Neutrophil (primary cell): Measurements from ENCODE around the gene RTRAF.

ENCODE experiments used
- H3K27ac ChIP-seq: fragments of 200-600 bp; sonication (generic); 2 replicates; pipeline ENCODE4 v1.5.1; 2016; ENCODE audit warnings: mild to moderate bottlenecking, moderate library complexity
- H3K27me3 ChIP-seq: fragments of 200-600 bp; sonication (generic); 2 replicates; pipeline ENCODE4 v1.6.0; 2016; ENCODE audit warnings: mild to moderate bottlenecking
- H3K36me3 ChIP-seq: fragments of 200-600 bp; sonication (generic); 2 replicates; pipeline ENCODE4 v1.5.1; 2017
- H3K4me1 ChIP-seq, 2 experiments: fragments of 200-600 bp in 1 of 2; sonication (generic) in 1 of 2; 1 replicate in 1 of 2; 2 replicates in 1 of 2; pipeline versions ENCODE4 v1.5.1 to v1.6.1; 2013 to 2016; ENCODE audit warnings: low read depth in 1 of 2, low read length in 1 of 2, mild to moderate bottlenecking in 1 of 2, moderate library complexity in 1 of 2; ENCODE audit not compliant: control insufficient read depth in 1 of 2, insufficient read depth in 1 of 2
- H3K4me3 ChIP-seq, 2 experiments: fragments of 200-600 bp in 1 of 2; sonication (generic) in 1 of 2; 1 replicate in 1 of 2; 2 replicates in 1 of 2; pipeline ENCODE4 v1.5.1; 2013 to 2016; ENCODE audit warnings: low read depth in 1 of 2, low read length in 1 of 2, mild to moderate bottlenecking in 1 of 2, moderate library complexity in 1 of 2
- H3K9me3 ChIP-seq: fragments of 200-600 bp; sonication (generic); 2 replicates; pipeline ENCODE4 v1.5.1; 2016
- TF ChIP-seq, protein P1 (sequence below): fragments of 200-600 bp; sonication (generic); IDR thresholded peaks from 2 replicates; pipeline ENCODE4 v1.5.1; 2016; ENCODE audit warnings: antibody characterized with exemption

Gene RTRAF

GRCh38 chr14:51954031-51954430, 35.3 kb upstream of the RTRAF start:
- TF ChIP-seq, protein P1, sequence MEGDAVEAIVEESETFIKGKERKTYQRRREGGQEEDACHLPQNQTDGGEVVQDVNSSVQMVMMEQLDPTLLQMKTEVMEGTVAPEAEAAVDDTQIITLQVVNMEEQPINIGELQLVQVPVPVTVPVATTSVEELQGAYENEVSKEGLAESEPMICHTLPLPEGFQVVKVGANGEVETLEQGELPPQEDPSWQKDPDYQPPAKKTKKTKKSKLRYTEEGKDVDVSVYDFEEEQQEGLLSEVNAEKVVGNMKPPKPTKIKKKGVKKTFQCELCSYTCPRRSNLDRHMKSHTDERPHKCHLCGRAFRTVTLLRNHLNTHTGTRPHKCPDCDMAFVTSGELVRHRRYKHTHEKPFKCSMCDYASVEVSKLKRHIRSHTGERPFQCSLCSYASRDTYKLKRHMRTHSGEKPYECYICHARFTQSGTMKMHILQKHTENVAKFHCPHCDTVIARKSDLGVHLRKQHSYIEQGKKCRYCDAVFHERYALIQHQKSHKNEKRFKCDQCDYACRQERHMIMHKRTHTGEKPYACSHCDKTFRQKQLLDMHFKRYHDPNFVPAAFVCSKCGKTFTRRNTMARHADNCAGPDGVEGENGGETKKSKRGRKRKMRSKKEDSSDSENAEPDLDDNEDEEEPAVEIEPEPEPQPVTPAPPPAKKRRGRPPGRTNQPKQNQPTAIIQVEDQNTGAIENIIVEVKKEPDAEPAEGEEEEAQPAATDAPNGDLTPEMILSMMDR, result no peak
- Histone ChIP-seq H3K27me3 (no peaks in the 10 kb centered on the region), H3K36me3 (peaks cover 86% of the 10 kb centered on the region)

DNA sequence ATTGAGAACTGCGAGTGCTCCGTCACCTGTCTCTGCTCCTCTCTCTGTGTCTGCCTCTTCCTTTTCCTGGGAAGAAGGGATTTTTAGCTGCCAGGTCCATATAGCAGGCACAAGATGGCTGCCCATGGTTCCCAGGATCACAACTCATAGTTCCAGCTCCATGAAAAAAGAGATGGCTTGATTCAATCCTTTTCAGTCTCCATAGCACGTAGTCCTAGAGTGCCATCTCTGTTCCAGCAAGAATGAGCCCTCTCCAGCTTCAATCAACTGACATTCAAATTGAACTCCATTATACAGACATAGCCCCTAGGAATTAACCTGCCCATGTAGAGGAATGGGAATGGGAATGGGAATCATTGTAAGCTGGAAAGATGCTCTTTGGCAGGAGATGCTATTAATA, 34.7 kb upstream of the RTRAF start:
- Histone ChIP-seq H3K4me1 (no peaks in the 10 kb centered on the region), H3K27me3 (no peaks in the 10 kb centered on the region), H3K9me3 (no peaks in the 10 kb centered on the region), H3K27ac (no peak overlapping the region), H3K4me3 (no peak overlapping the region), H3K36me3 (peaks cover 90% of the 10 kb centered on the region)
- TF ChIP-seq, protein P1, result no peak

More at GRCh38 chr14:51954031-51954430, 35.3 kb upstream of the RTRAF start:
- Histone ChIP-seq H3K4me3 (no peak overlapping the region), H3K27ac (no peak overlapping the region), H3K9me3 (no peaks in the 10 kb centered on the region), H3K4me1 (no peaks in the 10 kb centered on the region)

GRCh38 chr14:51957950-51958349, 31.4 kb upstream of the RTRAF start:
- peaks cover 64% of the 10 kb centered on the region for H3K36me3 ChIP-seq

GRCh38 chr14:51959928-51960327, 29.4 kb upstream of the RTRAF start:
- Histone ChIP-seq H3K27ac (no peak overlapping the region), H3K36me3 (peaks cover 57% of the 10 kb centered on the region), H3K27me3 (no peaks in the 10 kb centered on the region), H3K4me3 (no peak overlapping the region), H3K9me3 (no peaks in the 10 kb centered on the region), H3K4me1 (no peaks in the 10 kb centered on the region)
- TF ChIP-seq, protein P1, result no peak

More at GRCh38 chr14:51957950-51958349, 31.4 kb upstream of the RTRAF start:
- Histone ChIP-seq H3K4me3 (no peak overlapping the region), H3K9me3 (no peaks in the 10 kb centered on the region), H3K4me1 (no peaks in the 10 kb centered on the region), H3K27me3 (no peaks in the 10 kb centered on the region), H3K27ac (no peak overlapping the region)
- TF ChIP-seq, protein P1, result no peak

- H3K9me3 ChIP-seq, result no peaks in the 10 kb centered on the region
- H3K27me3 ChIP-seq, result no peaks in the 10 kb centered on the region
- peaks cover 58% of the 10 kb centered on the region for H3K36me3 ChIP-seq
- H3K4me3 ChIP-seq, result no peak overlapping the region
- H3K4me1 ChIP-seq, result no peaks in the 10 kb centered on the region
- H3K27ac ChIP-seq, result no peak overlapping the region
- TF ChIP-seq, protein P1, result no peak
These were observed 28.5 kb upstream of the RTRAF start for GRCh38 chr14:51960866-51961265.

- H3K9me3 ChIP-seq, result no peaks in the 10 kb centered on the region
- no peaks in the 10 kb centered on the region for H3K27me3 ChIP-seq
- no peaks in the 10 kb centered on the region for H3K4me1 ChIP-seq
- H3K36me3 ChIP-seq, result peaks cover 56% of the 10 kb centered on the region
- TF ChIP-seq, protein P1, result no peak
- no peak overlapping the region for H3K27ac ChIP-seq
- H3K4me3 ChIP-seq, result no peak overlapping the region
These were observed 26.6 kb upstream of the RTRAF start for GRCh38 chr14:51962711-51963110.
